Type B pancreatic cell (in vitro differentiated cells): ENCODE data around the gene AAR2. TPM values are rescaled to one million over a fixed set of nuclear protein-coding genes. Genes with fewer than 3 reads are reported as not detected.

Source experiments
- DNase-seq: peaks from one replicate; pipeline ENCODE4 v3.0.0; 2021; ENCODE audit warnings: mixed read lengths; ENCODE audit not compliant: unreplicated experiment; ENCODE audit errors: extremely low spot score
- H3K27ac Mint-ChIP-seq: 2 replicates; pipeline ENCODE4 v1.8.0; 2021; ENCODE audit warnings: mild to moderate bottlenecking, mixed read lengths
- H3K27me3 Mint-ChIP-seq: 2 replicates; pipeline ENCODE4 v1.8.0; 2021; ENCODE audit warnings: mixed read lengths
- H3K36me3 Mint-ChIP-seq: 2 replicates; pipeline ENCODE4 v1.8.0; 2021; ENCODE audit warnings: mixed read lengths
- H3K4me1 Mint-ChIP-seq: one replicate; pipeline ENCODE4 v1.8.0; 2021; ENCODE audit warnings: mixed read lengths; ENCODE audit not compliant: unreplicated experiment
- H3K4me3 Mint-ChIP-seq: 2 replicates; pipeline ENCODE4 v1.8.0; 2021; ENCODE audit warnings: mild to moderate bottlenecking, mixed read lengths
- H3K9me3 Mint-ChIP-seq: 2 replicates; pipeline ENCODE4 v1.8.0; 2021; ENCODE audit warnings: mixed read lengths
- CTCF ChIP-seq: fragments of 200-600 bp; sonication (generic); conservative IDR thresholded peaks from 2 replicates; pipeline ENCODE4 v1.5.0; 2021; ENCODE audit warnings: antibody characterized with exemption, mild to moderate bottlenecking
- total RNA-seq: library from RNA; stranded (reverse); gene quantifications from 2 replicates; pipeline ENCODE4 v1.2.1, GENCODE V29; 2021; ENCODE audit warnings: low replicate concordance

Gene AAR2
- total RNA-seq, 1 donor from 2014 or later, result 27.0 TPM

- H3K36me3 Mint-ChIP-seq, result no peaks in the 10 kb centered on the region
- no peak for DNase-seq
- H3K9me3 Mint-ChIP-seq, result no peaks in the 10 kb centered on the region
- no peak overlapping the region for H3K27ac Mint-ChIP-seq
- H3K4me3 Mint-ChIP-seq, result no peak overlapping the region
- no peaks in the 10 kb centered on the region for H3K27me3 Mint-ChIP-seq
- peaks cover 10% of the 10 kb centered on the region for H3K4me1 Mint-ChIP-seq
- peak; percentile 75 for TF ChIP-seq CTCF
These were observed 21.5 kb upstream of the AAR2 start for GRCh38 chr20:36214684-36215256.

DNA sequence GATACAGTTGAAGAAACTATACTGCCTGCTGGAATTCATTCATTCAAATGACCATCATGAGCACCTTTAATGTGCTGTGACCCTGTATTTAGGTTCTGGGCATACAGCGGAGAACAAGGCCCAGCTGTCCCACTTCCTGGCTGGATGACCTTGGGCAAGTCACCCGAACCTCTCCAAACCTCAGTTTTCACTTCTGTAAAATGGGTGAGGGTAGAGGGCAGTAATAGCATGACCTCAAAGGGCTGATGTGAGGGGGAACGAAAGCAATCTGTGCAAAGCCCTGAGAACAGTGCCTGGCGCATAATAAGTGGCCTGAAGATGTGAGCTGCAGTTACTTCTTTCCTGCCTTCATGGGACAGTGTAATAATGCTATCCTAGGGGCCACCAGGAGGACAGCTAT is 20.5 kb upstream of the AAR2 start:
- Mint-ChIP-seq H3K36me3 (no peaks in the 10 kb centered on the region), H3K27me3 (no peaks in the 10 kb centered on the region), H3K4me1 (peaks cover 1% of the 10 kb centered on the region), H3K4me3 (no peak overlapping the region), H3K9me3 (no peaks in the 10 kb centered on the region), H3K27ac (no peak overlapping the region)
- TF ChIP-seq CTCF, result no peak
- no peak for DNase-seq

DNA sequence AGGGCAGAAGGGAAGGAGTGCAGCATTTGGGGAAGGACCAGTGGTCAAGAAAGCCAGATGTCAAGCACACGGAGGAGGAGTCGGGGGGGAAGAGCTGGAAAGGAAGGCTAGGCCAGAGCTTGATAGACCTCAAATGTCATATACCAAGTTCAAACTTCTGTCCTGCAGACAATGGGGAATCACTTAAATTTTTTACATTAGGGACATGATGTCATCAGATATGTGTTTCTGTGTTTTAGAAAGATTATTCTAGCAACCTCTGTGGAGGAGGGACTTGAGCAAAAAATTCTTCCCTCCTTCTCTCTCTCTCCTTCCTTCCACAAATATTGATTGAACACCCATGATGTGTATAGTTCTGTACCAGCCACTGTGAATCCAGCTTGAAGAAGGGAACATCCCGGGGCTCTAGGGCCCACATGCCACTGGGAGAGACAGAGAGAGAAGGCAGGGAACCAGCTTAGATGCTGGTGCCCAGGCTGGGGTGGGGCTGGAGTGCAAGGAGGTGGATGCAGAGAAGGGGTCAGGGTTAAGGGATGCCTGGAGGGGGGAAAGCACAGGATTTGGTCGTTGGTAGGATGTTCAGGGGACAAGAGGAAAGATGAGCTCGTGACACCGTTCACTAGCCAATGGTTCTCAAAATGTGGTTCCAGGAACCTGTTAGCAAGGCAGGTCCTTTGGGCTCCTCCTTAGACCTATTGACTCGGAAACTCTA is 19.8 kb upstream of the AAR2 start:
- H3K9me3 Mint-ChIP-seq, result no peaks in the 10 kb centered on the region

DNA sequence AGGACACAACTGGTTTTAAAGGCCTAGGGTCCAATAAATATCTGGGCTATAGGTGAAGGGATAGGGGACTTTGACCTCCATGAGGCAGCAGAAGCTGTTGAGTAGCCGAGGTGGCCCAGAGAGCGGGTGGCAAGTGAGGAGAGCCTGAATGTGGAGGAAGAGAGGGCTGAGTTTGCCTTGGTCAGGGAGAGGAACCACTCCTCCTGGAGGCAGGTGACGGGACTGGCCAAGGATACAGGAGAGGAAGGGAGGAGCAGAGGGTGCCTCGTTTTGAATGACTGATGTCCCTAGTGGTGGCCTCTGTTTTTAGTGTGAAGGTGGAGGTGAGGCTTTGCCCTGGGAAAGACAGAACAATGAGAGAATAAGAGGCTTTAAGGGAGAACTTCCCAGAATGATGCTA is 19.1 kb upstream of the AAR2 start:
- H3K27me3 Mint-ChIP-seq, result no peaks in the 10 kb centered on the region
- no peak overlapping the region for H3K4me3 Mint-ChIP-seq
- peak; percentile 37 for TF ChIP-seq CTCF
- no peaks in the 10 kb centered on the region for H3K9me3 Mint-ChIP-seq
- no peaks in the 10 kb centered on the region for H3K4me1 Mint-ChIP-seq
- no peaks in the 10 kb centered on the region for H3K36me3 Mint-ChIP-seq
- H3K27ac Mint-ChIP-seq, result no peak overlapping the region
- DNase-seq, result no peak

More for the DNA sequence above, 19.8 kb upstream of the AAR2 start:
- Mint-ChIP-seq H3K27me3 (no peaks in the 10 kb centered on the region), H3K4me3 (no peak overlapping the region), H3K4me1 (no peaks in the 10 kb centered on the region), H3K27ac (no peak overlapping the region), H3K36me3 (no peaks in the 10 kb centered on the region)
- no peak for TF ChIP-seq CTCF
- DNase-seq, result no peak

- Mint-ChIP-seq H3K27ac (no peak overlapping the region), H3K4me3 (no peak overlapping the region), H3K9me3 (no peaks in the 10 kb centered on the region), H3K36me3 (no peaks in the 10 kb centered on the region), H3K27me3 (no peaks in the 10 kb centered on the region), H3K4me1 (no peaks in the 10 kb centered on the region)
- DNase-seq, result no peak
- no peak for TF ChIP-seq CTCF
These were observed 17.8 kb upstream of the AAR2 start for GRCh38 chr20:36218380-36219064.
